ENCODE measurements around the gene SIDT1.

DNA sequence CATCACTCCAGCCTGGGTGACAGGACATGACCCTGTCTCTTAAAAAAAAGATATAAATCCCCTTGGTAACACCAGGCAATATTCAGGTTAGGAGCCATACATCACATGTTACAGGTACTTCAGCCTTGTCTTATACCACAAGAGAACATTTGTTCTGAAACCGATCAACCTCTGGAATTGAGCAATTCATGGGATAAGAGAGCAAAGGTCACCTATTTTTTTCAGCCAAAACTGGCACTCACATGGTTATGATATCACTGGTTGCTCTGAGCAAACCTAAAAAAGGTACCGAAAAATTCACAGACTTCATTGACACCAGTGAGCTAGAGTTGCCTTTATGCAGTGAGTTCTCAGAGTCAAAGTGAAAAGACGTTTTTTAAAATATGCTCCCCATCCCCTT, 26.5 kb upstream of the SIDT1 start:
- TF ChIP-seq, protein P1, sequence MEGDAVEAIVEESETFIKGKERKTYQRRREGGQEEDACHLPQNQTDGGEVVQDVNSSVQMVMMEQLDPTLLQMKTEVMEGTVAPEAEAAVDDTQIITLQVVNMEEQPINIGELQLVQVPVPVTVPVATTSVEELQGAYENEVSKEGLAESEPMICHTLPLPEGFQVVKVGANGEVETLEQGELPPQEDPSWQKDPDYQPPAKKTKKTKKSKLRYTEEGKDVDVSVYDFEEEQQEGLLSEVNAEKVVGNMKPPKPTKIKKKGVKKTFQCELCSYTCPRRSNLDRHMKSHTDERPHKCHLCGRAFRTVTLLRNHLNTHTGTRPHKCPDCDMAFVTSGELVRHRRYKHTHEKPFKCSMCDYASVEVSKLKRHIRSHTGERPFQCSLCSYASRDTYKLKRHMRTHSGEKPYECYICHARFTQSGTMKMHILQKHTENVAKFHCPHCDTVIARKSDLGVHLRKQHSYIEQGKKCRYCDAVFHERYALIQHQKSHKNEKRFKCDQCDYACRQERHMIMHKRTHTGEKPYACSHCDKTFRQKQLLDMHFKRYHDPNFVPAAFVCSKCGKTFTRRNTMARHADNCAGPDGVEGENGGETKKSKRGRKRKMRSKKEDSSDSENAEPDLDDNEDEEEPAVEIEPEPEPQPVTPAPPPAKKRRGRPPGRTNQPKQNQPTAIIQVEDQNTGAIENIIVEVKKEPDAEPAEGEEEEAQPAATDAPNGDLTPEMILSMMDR (IDR thresholded peaks at IDR 0.05), result no peak
- TF ChIP-seq POLR2A (IDR thresholded peaks at IDR 0.05), result no peak

Measured in right lobe of liver (tissue), 4 donors.